Hepatocyte (in vitro differentiated cells): Measurements from ENCODE around the gene FAM20C. TPM values are rescaled to one million over a fixed set of nuclear protein-coding genes. Genes with fewer than 3 reads are reported as not detected.

Experiments used
- DNase-seq: peaks from one replicate; pipeline ENCODE4 v3.0.0-alpha.2; 2016; ENCODE audit warnings: low spot score
- H2AFZ ChIP-seq: fragments of 200-600 bp; sonication (generic); 2 replicates; pipeline ENCODE4 v1.6.0; 2016; ENCODE audit warnings: antibody characterized with exemption, mild to moderate bottlenecking
- H3K27ac ChIP-seq: fragments of 200-600 bp; sonication (generic); 2 replicates; pipeline ENCODE4 v1.5.1; 2016; ENCODE audit warnings: mild to moderate bottlenecking
- H3K27me3 ChIP-seq: fragments of 200-600 bp; sonication (generic); 2 replicates; pipeline ENCODE4 v1.6.1; 2016
- H3K36me3 ChIP-seq: fragments of 200-600 bp; sonication (generic); replicated peaks from 2 replicates; pipeline ENCODE4 v1.5.1; 2016; ENCODE audit warnings: low read depth; ENCODE audit not compliant: insufficient read depth
- H3K4me1 ChIP-seq: fragments of 200-600 bp; sonication (generic); 2 replicates; pipeline ENCODE4 v1.5.1; 2016; ENCODE audit warnings: mild to moderate bottlenecking, moderate library complexity; ENCODE audit not compliant: insufficient read depth
- H3K4me2 ChIP-seq: fragments of 200-600 bp; sonication (generic); 2 replicates; pipeline ENCODE4 v1.6.0; 2016
- H3K4me3 ChIP-seq: fragments of 200-600 bp; sonication (generic); 2 replicates; pipeline ENCODE4 v1.5.1; 2016; ENCODE audit warnings: mild to moderate bottlenecking
- H3K79me2 ChIP-seq: fragments of 200-600 bp; sonication (generic); 2 replicates; pipeline ENCODE4 v1.6.0; 2017; ENCODE audit warnings: mild to moderate bottlenecking
- H3K9me2 ChIP-seq: fragments of 200-600 bp; sonication (generic); replicated peaks from 2 replicates; pipeline ENCODE4 v1.6.0; 2017; ENCODE audit warnings: mild to moderate bottlenecking; ENCODE audit not compliant: insufficient read depth
- H3K9me3 ChIP-seq: fragments of 200-600 bp; sonication (generic); 2 replicates; pipeline ENCODE4 v1.5.1; 2016; ENCODE audit warnings: low read depth, mild to moderate bottlenecking
- H4K20me1 ChIP-seq: fragments of 200-600 bp; sonication (generic); 2 replicates; pipeline ENCODE4 v1.6.0; 2016; ENCODE audit warnings: mild to moderate bottlenecking; ENCODE audit not compliant: insufficient read depth, poor library complexity, severe bottlenecking
- EZH2 ChIP-seq: fragments of 200-600 bp; sonication (generic); IDR thresholded peaks from 2 replicates; pipeline ENCODE4 v1.6.1; 2016; ENCODE audit warnings: antibody characterized with exemption, mild to moderate bottlenecking, borderline replicate concordance
- EZH2phosphoT487 ChIP-seq: fragments of 200-600 bp; sonication (generic); IDR thresholded peaks from one replicate; pipeline ENCODE4 v1.6.1; 2018; ENCODE audit warnings: antibody characterized with exemption, mild to moderate bottlenecking, low read depth, moderate library complexity; ENCODE audit not compliant: unreplicated experiment, severe bottlenecking
- WGBS: methylation state at CpG from one replicate; pipeline ENCODE4 v1.1.6; 2016; ENCODE audit warnings: low lambda C conversion rate; ENCODE audit errors: missing lambda C conversion rate; 5-methylcytosine and 5-hydroxymethylcytosine counted together
- polyA plus RNA-seq: library from polyadenylated mRNA; unstranded; fragments of >200 nt; fragmentation: Nextera tagmentation; extraction: Ambion mirVana; gene quantifications from 2 replicates; pipeline ENCODE4 v1.2.1, GENCODE V29; 2016
- total RNA-seq: library from RNA; depleted of rRNA; stranded (reverse); fragments of >200 nt; gene quantifications from 2 replicates; pipeline ENCODE4 v1.2.3, GENCODE V29; 2014
- TF ChIP-seq, protein P1 (sequence below): fragments of 200-600 bp; sonication (generic); IDR thresholded peaks from 2 replicates; pipeline ENCODE4 v1.5.1; 2016; ENCODE audit warnings: antibody characterized with exemption, mild to moderate bottlenecking; ENCODE audit not compliant: poor library complexity

FAM20C gene
- total and polyA plus RNA-seq, 2 experiments from 2014 or later = 24.4 to 42.5 TPM

GRCh38 chr7:237385-237784, 45.0 kb downstream of the FAM20C start:
- DNase-seq = no peak
- H2AFZ ChIP-seq = no peak overlapping the region
- H3K79me2 ChIP-seq = peaks cover 16% of the 10 kb centered on the region
- no peak overlapping the region for H3K4me3 ChIP-seq
- H3K4me1 ChIP-seq = peaks cover 28% of the 10 kb centered on the region
- TF ChIP-seq, protein P1, sequence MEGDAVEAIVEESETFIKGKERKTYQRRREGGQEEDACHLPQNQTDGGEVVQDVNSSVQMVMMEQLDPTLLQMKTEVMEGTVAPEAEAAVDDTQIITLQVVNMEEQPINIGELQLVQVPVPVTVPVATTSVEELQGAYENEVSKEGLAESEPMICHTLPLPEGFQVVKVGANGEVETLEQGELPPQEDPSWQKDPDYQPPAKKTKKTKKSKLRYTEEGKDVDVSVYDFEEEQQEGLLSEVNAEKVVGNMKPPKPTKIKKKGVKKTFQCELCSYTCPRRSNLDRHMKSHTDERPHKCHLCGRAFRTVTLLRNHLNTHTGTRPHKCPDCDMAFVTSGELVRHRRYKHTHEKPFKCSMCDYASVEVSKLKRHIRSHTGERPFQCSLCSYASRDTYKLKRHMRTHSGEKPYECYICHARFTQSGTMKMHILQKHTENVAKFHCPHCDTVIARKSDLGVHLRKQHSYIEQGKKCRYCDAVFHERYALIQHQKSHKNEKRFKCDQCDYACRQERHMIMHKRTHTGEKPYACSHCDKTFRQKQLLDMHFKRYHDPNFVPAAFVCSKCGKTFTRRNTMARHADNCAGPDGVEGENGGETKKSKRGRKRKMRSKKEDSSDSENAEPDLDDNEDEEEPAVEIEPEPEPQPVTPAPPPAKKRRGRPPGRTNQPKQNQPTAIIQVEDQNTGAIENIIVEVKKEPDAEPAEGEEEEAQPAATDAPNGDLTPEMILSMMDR = no peak
- TF ChIP-seq EZH2phosphoT487 (no peak), EZH2 (no peak)
- no peaks in the 10 kb centered on the region for H3K9me2 ChIP-seq
- 85% methylated on average over 7 of the region's 7 CpGs for WGBS
- H4K20me1 ChIP-seq = peaks cover 18% of the 10 kb centered on the region
- H3K27ac ChIP-seq = no peak overlapping the region
- H3K36me3 ChIP-seq = no peaks in the 10 kb centered on the region
- H3K9me3 ChIP-seq = no peaks in the 10 kb centered on the region
- no peak overlapping the region for H3K4me2 ChIP-seq
- no peaks in the 10 kb centered on the region for H3K27me3 ChIP-seq

DNA sequence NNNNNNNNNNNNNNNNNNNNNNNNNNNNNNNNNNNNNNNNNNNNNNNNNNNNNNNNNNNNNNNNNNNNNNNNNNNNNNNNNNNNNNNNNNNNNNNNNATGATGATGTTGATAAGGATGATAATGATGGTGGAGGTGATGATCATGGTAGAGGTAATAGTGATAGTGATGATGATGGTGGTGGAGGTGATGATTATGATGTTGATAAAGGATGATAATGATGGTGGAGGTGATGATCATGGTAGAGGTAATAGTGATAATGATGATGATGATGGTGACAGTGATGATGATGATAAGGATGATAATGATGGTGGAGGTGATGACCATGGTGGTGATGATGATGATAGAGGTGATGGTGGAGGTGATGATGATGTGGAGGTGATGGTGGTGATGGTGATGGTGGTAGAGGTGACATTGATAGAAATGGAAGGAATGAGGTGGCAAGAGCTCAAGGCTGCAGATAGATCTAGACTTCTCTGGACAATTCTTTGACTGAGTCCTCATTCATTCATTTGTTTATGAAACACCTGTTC, 47.8 kb downstream of the FAM20C start:
- peaks cover 7% of the 10 kb centered on the region for H4K20me1 ChIP-seq
- no peak overlapping the region for H2AFZ ChIP-seq
- H3K27me3 ChIP-seq = no peaks in the 10 kb centered on the region
- H3K9me3 ChIP-seq = no peaks in the 10 kb centered on the region
- no peak overlapping the region for H3K4me3 ChIP-seq
- H3K4me1 ChIP-seq = peaks cover 7% of the 10 kb centered on the region
- no peak overlapping the region for H3K27ac ChIP-seq
- no peak for TF ChIP-seq EZH2phosphoT487
- TF ChIP-seq, protein P1 = no peak
- TF ChIP-seq EZH2 = no peak
- H3K36me3 ChIP-seq = no peaks in the 10 kb centered on the region
- peaks cover 10% of the 10 kb centered on the region for H3K79me2 ChIP-seq
- H3K9me2 ChIP-seq = no peaks in the 10 kb centered on the region
- no peak overlapping the region for H3K4me2 ChIP-seq
- DNase-seq = no peak

- Histone ChIP-seq H3K9me3 (no peaks in the 10 kb centered on the region), H3K4me3 (no peak overlapping the region), H3K36me3 (no peaks in the 10 kb centered on the region), H4K20me1 (peaks cover 4% of the 10 kb centered on the region), H3K9me2 (no peaks in the 10 kb centered on the region), H3K27ac (no peak overlapping the region), H3K4me1 (peaks cover under 1% of the 10 kb centered on the region), H3K79me2 (peaks cover 5% of the 10 kb centered on the region), H2AFZ (no peak overlapping the region), H3K4me2 (no peak overlapping the region), H3K27me3 (no peaks in the 10 kb centered on the region)
- 78% methylated on average over 15 of the region's 16 CpGs for WGBS
- DNase-seq = no peak
- TF ChIP-seq, protein P1 = no peak
- TF ChIP-seq EZH2 (no peak), EZH2phosphoT487 (no peak)
Measured at GRCh38 chr7:240887-241421, 48.6 kb downstream of the FAM20C start.
